ENCODE measurements around the gene TMEM182. TPM values are rescaled to one million over a fixed set of nuclear protein-coding genes. Genes with fewer than 3 reads are reported as not detected.

Gene TMEM182
- total RNA-seq, 1 experiment from 2014 or later = 4.3 TPM

DNA sequence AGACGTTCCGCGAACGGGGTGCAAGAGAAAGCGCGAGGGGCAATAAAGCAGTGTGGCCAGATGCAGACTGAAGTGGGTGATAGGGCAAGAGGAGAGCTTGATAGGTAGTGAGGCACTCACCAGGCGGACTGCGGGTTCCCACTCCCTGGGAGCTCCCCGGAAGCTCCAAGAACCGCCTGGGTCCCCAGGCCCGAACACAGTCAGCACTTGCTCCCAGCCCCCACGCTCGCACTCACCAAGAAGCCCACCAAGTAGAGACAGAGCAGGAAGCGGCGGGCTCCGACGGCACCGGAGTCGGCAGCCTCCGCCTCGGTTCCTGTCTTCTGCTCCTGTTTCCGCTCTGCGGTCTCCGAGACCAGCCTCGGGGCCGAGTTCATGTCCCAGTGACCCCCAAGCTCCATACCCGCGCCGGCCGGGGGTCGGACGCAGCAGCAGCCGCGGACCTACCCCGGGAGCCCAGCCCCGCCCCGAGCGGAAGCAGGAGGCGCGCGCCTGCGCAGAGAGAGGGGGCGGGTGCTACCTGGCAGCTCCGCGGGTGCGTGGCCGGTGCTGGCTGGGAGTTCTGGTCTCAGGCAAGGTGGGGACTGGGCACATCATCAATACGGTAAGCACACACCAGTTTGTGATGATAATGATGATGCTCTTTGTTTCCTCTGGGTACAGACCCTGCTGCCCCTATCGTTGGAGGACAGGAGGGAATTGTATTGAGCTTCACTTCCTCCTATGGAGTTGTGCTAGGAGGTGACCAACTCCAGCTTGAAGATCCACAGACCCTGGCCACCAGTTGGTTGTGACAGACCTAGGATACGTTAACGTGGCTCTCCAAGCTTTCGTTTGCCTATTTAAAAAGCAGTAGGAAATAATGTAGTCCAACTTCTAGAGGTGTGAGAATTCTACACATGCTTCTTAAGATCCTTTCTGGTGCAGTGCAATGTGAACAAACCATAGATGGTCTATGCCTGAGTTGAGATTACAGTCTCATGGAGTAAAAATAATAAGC lies 25.1 kb upstream of the TMEM182 start:
- H3K27me3 Mint-ChIP-seq (ENCODE audit: low read depth) = no peaks in the 10 kb centered on the region
- CTCF ChIA-PET = interaction anchor here (1.1 to 4.4 kb wide), 8 partner anchors 14 to 496 kb away, joined by 3 to 43 read pairs (median 4); no protein-coding TSS in a partner anchor

DNA sequence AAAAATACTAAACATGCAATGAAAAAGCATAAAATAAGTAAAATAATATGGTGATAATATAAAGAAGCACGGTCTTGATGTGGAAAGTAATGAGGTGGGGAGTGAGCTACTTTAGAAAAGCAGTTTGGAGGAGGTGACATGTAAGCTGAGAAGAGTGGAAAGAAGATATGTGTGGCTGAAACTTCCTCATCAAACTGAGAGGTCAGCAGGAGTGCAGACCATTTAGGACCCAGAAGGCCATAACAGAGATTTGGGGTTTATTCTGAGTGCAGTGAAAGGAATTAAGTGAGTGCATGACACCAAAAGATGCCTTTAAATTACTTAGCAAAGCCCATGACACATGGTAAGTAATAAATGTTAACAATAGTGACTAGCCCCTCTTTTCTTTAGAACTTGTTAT lies 24.4 kb upstream of the TMEM182 start:
- Mint-ChIP-seq H3K36me3 (no peaks in the 10 kb centered on the region), H3K9me3 (no peaks in the 10 kb centered on the region), H3K27ac (no peak overlapping the region), H3K4me3 (peak overlapping the region; percentile 96), H3K4me1 (peaks cover 19% of the 10 kb centered on the region), H3K27me3 (ENCODE audit: low read depth) (no peaks in the 10 kb centered on the region)
- ChIA-PET POLR2A (no interaction called here), CTCF (interaction anchor here (1.1 to 4.4 kb wide), 4 partner anchors 17 to 497 kb away, joined by 3 to 43 read pairs (median 8); no protein-coding TSS in a partner anchor)
- ATAC-seq (no peak), DNase-seq (ENCODE audit: low spot score) (no peak)
- TF ChIP-seq, protein P1, sequence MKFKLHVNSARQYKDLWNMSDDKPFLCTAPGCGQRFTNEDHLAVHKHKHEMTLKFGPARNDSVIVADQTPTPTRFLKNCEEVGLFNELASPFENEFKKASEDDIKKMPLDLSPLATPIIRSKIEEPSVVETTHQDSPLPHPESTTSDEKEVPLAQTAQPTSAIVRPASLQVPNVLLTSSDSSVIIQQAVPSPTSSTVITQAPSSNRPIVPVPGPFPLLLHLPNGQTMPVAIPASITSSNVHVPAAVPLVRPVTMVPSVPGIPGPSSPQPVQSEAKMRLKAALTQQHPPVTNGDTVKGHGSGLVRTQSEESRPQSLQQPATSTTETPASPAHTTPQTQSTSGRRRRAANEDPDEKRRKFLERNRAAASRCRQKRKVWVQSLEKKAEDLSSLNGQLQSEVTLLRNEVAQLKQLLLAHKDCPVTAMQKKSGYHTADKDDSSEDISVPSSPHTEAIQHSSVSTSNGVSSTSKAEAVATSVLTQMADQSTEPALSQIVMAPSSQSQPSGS (CRISPR knock-in tag; IDR thresholded peaks at IDR 0.05; ENCODE audit: borderline replicate concordance, low read depth) = no peak
- TF ChIP-seq ZNF317 (CRISPR knock-in tag; IDR thresholded peaks at IDR 0.05; ENCODE audit: borderline replicate concordance, low read depth) (no peak), MXD4 (CRISPR knock-in tag; IDR thresholded peaks at IDR 0.05; ENCODE audit: borderline replicate concordance) (no peak), TEAD4 (CRISPR knock-in tag; IDR thresholded peaks at IDR 0.05) (no peak), NFE2L1 (CRISPR knock-in tag; IDR thresholded peaks at IDR 0.05) (no peak), CREB1 (CRISPR knock-in tag; IDR thresholded peaks at IDR 0.05) (no peak), RELA (CRISPR knock-in tag; IDR thresholded peaks at IDR 0.05; ENCODE audit: borderline replicate concordance) (no peak)
- TF ChIP-seq, protein P2, sequence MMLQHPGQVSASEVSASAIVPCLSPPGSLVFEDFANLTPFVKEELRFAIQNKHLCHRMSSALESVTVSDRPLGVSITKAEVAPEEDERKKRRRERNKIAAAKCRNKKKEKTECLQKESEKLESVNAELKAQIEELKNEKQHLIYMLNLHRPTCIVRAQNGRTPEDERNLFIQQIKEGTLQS (CRISPR knock-in tag; conservative IDR thresholded peaks at IDR 0.05) = no peak
- TF ChIP-seq, protein P3, sequence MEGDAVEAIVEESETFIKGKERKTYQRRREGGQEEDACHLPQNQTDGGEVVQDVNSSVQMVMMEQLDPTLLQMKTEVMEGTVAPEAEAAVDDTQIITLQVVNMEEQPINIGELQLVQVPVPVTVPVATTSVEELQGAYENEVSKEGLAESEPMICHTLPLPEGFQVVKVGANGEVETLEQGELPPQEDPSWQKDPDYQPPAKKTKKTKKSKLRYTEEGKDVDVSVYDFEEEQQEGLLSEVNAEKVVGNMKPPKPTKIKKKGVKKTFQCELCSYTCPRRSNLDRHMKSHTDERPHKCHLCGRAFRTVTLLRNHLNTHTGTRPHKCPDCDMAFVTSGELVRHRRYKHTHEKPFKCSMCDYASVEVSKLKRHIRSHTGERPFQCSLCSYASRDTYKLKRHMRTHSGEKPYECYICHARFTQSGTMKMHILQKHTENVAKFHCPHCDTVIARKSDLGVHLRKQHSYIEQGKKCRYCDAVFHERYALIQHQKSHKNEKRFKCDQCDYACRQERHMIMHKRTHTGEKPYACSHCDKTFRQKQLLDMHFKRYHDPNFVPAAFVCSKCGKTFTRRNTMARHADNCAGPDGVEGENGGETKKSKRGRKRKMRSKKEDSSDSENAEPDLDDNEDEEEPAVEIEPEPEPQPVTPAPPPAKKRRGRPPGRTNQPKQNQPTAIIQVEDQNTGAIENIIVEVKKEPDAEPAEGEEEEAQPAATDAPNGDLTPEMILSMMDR (IDR thresholded peaks at IDR 0.05) = no peak

More for the DNA sequence above, 25.1 kb upstream of the TMEM182 start:
- Mint-ChIP-seq H3K27ac (peak overlapping the region; percentile 32; the same call in 1 of the 2 replicates), H3K9me3 (no peaks in the 10 kb centered on the region), H3K4me1 (peaks cover 19% of the 10 kb centered on the region), H3K36me3 (peaks cover 2% of the 10 kb centered on the region), H3K4me3 (peak overlapping the region; percentile 96)
- POLR2A ChIA-PET = interaction anchor here (0.6 kb wide), 1 partner anchor 118 kb away, joined by 3 read pairs; no protein-coding TSS in a partner anchor
- ATAC-seq (peak; percentile 93), DNase-seq (ENCODE audit: low spot score) (peak; percentile 88)
- TF ChIP-seq ETV6 (CRISPR knock-in tag; IDR thresholded peaks at IDR 0.05) (peak; percentile 81), KAT7 (CRISPR knock-in tag; IDR thresholded peaks at IDR 0.05; ENCODE audit: borderline replicate concordance) (no peak), FOXK1 (CRISPR knock-in tag; IDR thresholded peaks at IDR 0.05) (peak; percentile 28; the same call in 1 of the 2 replicates), NR1H2 (CRISPR knock-in tag; IDR thresholded peaks at IDR 0.05) (no peak), JUN (CRISPR knock-in tag; IDR thresholded peaks at IDR 0.05) (no peak), RORB (CRISPR knock-in tag; IDR thresholded peaks at IDR 0.05) (no peak), GRHL2 (CRISPR knock-in tag; IDR thresholded peaks at IDR 0.05; ENCODE audit: insufficient replicate concordance, severe bottlenecking) (no peak), ZNF317 (CRISPR knock-in tag; IDR thresholded peaks at IDR 0.05; ENCODE audit: borderline replicate concordance, low read depth) (no peak; the same call in 1 of the 2 replicates), MYBL2 (CRISPR knock-in tag; IDR thresholded peaks at IDR 0.05) (no peak), SP1 (CRISPR knock-in tag; conservative IDR thresholded peaks at IDR 0.05) (peak; percentile 67)
- TF ChIP-seq, protein P4, sequence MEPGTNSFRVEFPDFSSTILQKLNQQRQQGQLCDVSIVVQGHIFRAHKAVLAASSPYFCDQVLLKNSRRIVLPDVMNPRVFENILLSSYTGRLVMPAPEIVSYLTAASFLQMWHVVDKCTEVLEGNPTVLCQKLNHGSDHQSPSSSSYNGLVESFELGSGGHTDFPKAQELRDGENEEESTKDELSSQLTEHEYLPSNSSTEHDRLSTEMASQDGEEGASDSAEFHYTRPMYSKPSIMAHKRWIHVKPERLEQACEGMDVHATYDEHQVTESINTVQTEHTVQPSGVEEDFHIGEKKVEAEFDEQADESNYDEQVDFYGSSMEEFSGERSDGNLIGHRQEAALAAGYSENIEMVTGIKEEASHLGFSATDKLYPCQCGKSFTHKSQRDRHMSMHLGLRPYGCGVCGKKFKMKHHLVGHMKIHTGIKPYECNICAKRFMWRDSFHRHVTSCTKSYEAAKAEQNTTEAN (CRISPR knock-in tag; IDR thresholded peaks at IDR 0.05) = no peak
- TF ChIP-seq, protein P2 (CRISPR knock-in tag; conservative IDR thresholded peaks at IDR 0.05) = no peak
- TF ChIP-seq, protein P5, sequence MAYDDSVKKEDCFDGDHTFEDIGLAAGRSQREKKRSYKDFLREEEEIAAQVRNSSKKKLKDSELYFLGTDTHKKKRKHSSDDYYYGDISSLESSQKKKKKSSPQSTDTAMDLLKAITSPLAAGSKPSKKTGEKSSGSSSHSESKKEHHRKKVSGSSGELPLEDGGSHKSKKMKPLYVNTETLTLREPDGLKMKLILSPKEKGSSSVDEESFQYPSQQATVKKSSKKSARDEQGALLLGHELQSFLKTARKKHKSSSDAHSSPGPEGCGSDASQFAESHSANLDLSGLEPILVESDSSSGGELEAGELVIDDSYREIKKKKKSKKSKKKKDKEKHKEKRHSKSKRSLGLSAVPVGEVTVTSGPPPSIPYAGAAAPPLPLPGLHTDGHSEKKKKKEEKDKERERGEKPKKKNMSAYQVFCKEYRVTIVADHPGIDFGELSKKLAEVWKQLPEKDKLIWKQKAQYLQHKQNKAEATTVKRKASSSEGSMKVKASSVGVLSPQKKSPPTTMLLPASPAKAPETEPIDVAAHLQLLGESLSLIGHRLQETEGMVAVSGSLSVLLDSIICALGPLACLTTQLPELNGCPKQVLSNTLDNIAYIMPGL (CRISPR knock-in tag; IDR thresholded peaks at IDR 0.05) = no peak
- TF ChIP-seq, protein P6, sequence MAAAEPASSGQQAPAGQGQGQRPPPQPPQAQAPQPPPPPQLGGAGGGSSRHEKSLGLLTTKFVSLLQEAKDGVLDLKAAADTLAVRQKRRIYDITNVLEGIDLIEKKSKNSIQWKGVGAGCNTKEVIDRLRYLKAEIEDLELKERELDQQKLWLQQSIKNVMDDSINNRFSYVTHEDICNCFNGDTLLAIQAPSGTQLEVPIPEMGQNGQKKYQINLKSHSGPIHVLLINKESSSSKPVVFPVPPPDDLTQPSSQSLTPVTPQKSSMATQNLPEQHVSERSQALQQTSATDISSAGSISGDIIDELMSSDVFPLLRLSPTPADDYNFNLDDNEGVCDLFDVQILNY (CRISPR knock-in tag; IDR thresholded peaks at IDR 0.05) = peak; percentile 52; the same call in 1 of the 2 replicates
- TF ChIP-seq, protein P7, sequence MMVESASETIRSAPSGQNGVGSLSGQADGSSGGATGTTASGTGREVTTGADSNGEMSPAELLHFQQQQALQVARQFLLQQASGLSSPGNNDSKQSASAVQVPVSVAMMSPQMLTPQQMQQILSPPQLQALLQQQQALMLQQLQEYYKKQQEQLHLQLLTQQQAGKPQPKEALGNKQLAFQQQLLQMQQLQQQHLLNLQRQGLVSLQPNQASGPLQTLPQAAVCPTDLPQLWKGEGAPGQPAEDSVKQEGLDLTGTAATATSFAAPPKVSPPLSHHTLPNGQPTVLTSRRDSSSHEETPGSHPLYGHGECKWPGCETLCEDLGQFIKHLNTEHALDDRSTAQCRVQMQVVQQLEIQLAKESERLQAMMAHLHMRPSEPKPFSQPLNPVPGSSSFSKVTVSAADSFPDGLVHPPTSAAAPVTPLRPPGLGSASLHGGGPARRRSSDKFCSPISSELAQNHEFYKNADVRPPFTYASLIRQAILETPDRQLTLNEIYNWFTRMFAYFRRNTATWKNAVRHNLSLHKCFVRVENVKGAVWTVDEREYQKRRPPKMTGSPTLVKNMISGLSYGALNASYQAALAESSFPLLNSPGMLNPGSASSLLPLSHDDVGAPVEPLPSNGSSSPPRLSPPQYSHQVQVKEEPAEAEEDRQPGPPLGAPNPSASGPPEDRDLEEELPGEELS (CRISPR knock-in tag; IDR thresholded peaks at IDR 0.05) = peak; percentile 60; the same call in 1 of the 2 replicates
- TF ChIP-seq, protein P8, sequence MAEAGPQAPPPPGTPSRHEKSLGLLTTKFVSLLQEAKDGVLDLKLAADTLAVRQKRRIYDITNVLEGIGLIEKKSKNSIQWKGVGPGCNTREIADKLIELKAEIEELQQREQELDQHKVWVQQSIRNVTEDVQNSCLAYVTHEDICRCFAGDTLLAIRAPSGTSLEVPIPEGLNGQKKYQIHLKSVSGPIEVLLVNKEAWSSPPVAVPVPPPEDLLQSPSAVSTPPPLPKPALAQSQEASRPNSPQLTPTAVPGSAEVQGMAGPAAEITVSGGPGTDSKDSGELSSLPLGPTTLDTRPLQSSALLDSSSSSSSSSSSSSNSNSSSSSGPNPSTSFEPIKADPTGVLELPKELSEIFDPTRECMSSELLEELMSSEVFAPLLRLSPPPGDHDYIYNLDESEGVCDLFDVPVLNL (CRISPR knock-in tag; IDR thresholded peaks at IDR 0.05; ENCODE audit: borderline replicate concordance, low read depth) = no peak
